Measurements from ENCODE around the gene GABARAP.

GABARAP gene

GRCh38 chr17:7204828-7205461, 37.3 kb downstream of the GABARAP start:
- DNase-seq = no peak

GRCh38 chr17:7204336-7204735, 37.9 kb downstream of the GABARAP start:
- DNase-seq = no peak

- no peak for DNase-seq
These were observed 38.9 kb downstream of the GABARAP start for GRCh38 chr17:7203391-7203790.

- DNase-seq = no peak
These were observed 45.4 kb downstream of the GABARAP start for GRCh38 chr17:7196651-7197401.

- DNase-seq = no peak
These were observed 46.3 kb downstream of the GABARAP start for GRCh38 chr17:7195971-7196370.

GRCh38 chr17:7192271-7192937, 49.8 kb downstream of the GABARAP start:
- DNase-seq = no peak

GRCh38 chr17:7191571-7192270, 50.5 kb downstream of the GABARAP start:
- DNase-seq = no peak

- no peak for DNase-seq
These were observed 51.2 kb downstream of the GABARAP start for GRCh38 chr17:7191069-7191468.

- no peak for DNase-seq
These were observed 51.9 kb downstream of the GABARAP start for GRCh38 chr17:7190276-7190917.

Measured in kidney glomerular epithelial cell (primary cell).